Neutrophil (primary cell): ENCODE measurements around the gene COL16A1.

Experiments
- H3K27ac ChIP-seq: fragments of 200-600 bp; sonication (generic); 2 replicates; pipeline ENCODE4 v1.5.1; 2016; ENCODE audit warnings: mild to moderate bottlenecking, moderate library complexity
- H3K27me3 ChIP-seq: fragments of 200-600 bp; sonication (generic); 2 replicates; pipeline ENCODE4 v1.6.0; 2016; ENCODE audit warnings: mild to moderate bottlenecking
- H3K36me3 ChIP-seq: fragments of 200-600 bp; sonication (generic); 2 replicates; pipeline ENCODE4 v1.5.1; 2017
- H3K4me1 ChIP-seq, 2 experiments: fragments of 200-600 bp in 1 of 2; sonication (generic) in 1 of 2; 1 replicate in 1 of 2; 2 replicates in 1 of 2; pipeline versions ENCODE4 v1.5.1 to v1.6.1; 2013 to 2016; ENCODE audit warnings: low read depth in 1 of 2, low read length in 1 of 2, mild to moderate bottlenecking in 1 of 2, moderate library complexity in 1 of 2; ENCODE audit not compliant: control insufficient read depth in 1 of 2, insufficient read depth in 1 of 2
- H3K4me3 ChIP-seq, 2 experiments: fragments of 200-600 bp in 1 of 2; sonication (generic) in 1 of 2; 1 replicate in 1 of 2; 2 replicates in 1 of 2; pipeline ENCODE4 v1.5.1; 2013 to 2016; ENCODE audit warnings: low read depth in 1 of 2, low read length in 1 of 2, mild to moderate bottlenecking in 1 of 2, moderate library complexity in 1 of 2
- H3K9me3 ChIP-seq: fragments of 200-600 bp; sonication (generic); 2 replicates; pipeline ENCODE4 v1.5.1; 2016
- CTCF ChIP-seq: fragments of 200-600 bp; sonication (generic); IDR thresholded peaks from 2 replicates; pipeline ENCODE4 v1.5.1; 2016; ENCODE audit warnings: antibody characterized with exemption

Gene COL16A1

GRCh38 chr1:31749785-31750735 lies 46.2 kb upstream of the COL16A1 start:
- H3K4me3 ChIP-seq, result no peak overlapping the region
- no peaks in the 10 kb centered on the region for H3K36me3 ChIP-seq
- H3K4me1 ChIP-seq, result peaks cover 11 to 14% of the 10 kb centered on the region in 2 experiments
- peaks cover 68% of the 10 kb centered on the region for H3K27me3 ChIP-seq
- H3K9me3 ChIP-seq, result no peaks in the 10 kb centered on the region
- no peak for TF ChIP-seq CTCF
- H3K27ac ChIP-seq, result no peak overlapping the region

- H3K27ac ChIP-seq, result no peak overlapping the region
- no peak for TF ChIP-seq CTCF
- peaks cover 11 to 14% of the 10 kb centered on the region in 2 experiments for H3K4me1 ChIP-seq
- H3K27me3 ChIP-seq, result peaks cover 59% of the 10 kb centered on the region
- H3K36me3 ChIP-seq, result no peaks in the 10 kb centered on the region
- no peak overlapping the region for H3K4me3 ChIP-seq
- no peaks in the 10 kb centered on the region for H3K9me3 ChIP-seq
Observed at GRCh38 chr1:31748365-31748764, 44.5 kb upstream of the COL16A1 start.

DNA sequence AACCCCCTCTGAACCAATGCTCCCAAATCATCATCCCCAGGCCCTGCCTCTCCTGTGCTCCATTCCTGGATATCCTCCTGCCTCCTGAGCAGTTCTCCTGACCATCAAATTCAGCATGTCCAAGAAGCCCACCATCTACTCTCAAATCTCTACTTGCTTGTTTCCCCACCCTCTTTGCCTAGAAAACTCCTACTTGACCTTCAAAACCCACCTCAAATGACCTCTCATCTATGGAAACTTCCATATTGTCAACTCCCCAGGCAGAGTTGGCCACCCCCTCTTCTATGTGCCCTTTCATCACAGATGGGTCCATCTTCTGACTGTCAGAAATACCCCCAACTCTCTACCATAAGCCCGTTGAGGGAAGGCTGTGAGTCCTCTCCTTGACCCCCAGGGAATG lies 43.5 kb upstream of the COL16A1 start:
- H3K36me3 ChIP-seq, result no peaks in the 10 kb centered on the region
- H3K4me3 ChIP-seq, result no peak overlapping the region
- no peak for TF ChIP-seq CTCF
- H3K9me3 ChIP-seq, result no peaks in the 10 kb centered on the region
- H3K4me1 ChIP-seq, result peaks cover 11 to 14% of the 10 kb centered on the region in 2 experiments
- H3K27ac ChIP-seq, result no peak overlapping the region
- peaks cover 48% of the 10 kb centered on the region for H3K27me3 ChIP-seq

GRCh38 chr1:31746687-31747086 lies 42.9 kb upstream of the COL16A1 start:
- H3K27me3 ChIP-seq, result peaks cover 42% of the 10 kb centered on the region

GRCh38 chr1:31745946-31746670 lies 42.3 kb upstream of the COL16A1 start:
- H3K9me3 ChIP-seq, result no peaks in the 10 kb centered on the region
- peaks cover 36% of the 10 kb centered on the region for H3K27me3 ChIP-seq
- no peak overlapping the region for H3K27ac ChIP-seq
- no peak for TF ChIP-seq CTCF
- H3K4me1 ChIP-seq, result peaks cover 10 to 12% of the 10 kb centered on the region in 2 experiments
- no peak overlapping the region for H3K4me3 ChIP-seq
- no peaks in the 10 kb centered on the region for H3K36me3 ChIP-seq

More at GRCh38 chr1:31746687-31747086, 42.9 kb upstream of the COL16A1 start:
- Histone ChIP-seq H3K36me3 (no peaks in the 10 kb centered on the region), H3K9me3 (no peaks in the 10 kb centered on the region), H3K4me1 (peaks cover 11 to 14% of the 10 kb centered on the region in 2 experiments), H3K27ac (no peak overlapping the region), H3K4me3 (no peak overlapping the region)
- TF ChIP-seq CTCF, result no peak
